ENCODE measurements around the gene PHOX2B. TPM values are rescaled to one million over a fixed set of nuclear protein-coding genes. Genes with fewer than 3 reads are reported as not detected.

PHOX2B gene
- total RNA-seq, 1 donor = not detected

GRCh38 chr4:41757521-41758156 is 9.1 kb upstream of the PHOX2B start:
- no peak for DNase-seq (ENCODE audit: low read depth)
- no peak for TF ChIP-seq CTCF (IDR thresholded peaks at IDR 0.05; ENCODE audit: insufficient read depth, low read length)
- no peak overlapping the region for H3K4me3 ChIP-seq (ENCODE audit: low read depth, low read length)

GRCh38 chr4:41753942-41754341 is 5.4 kb upstream of the PHOX2B start:
- no peak for TF ChIP-seq CTCF (IDR thresholded peaks at IDR 0.05; ENCODE audit: insufficient read depth, low read length)
- no peak for DNase-seq (ENCODE audit: low read depth)
- no peak overlapping the region for H3K4me3 ChIP-seq (ENCODE audit: low read depth, low read length)

GRCh38 chr4:41752081-41752836 is 3.7 kb upstream of the PHOX2B start:
- no peak overlapping the region for H3K4me3 ChIP-seq (ENCODE audit: low read depth, low read length)
- no peak for TF ChIP-seq CTCF (IDR thresholded peaks at IDR 0.05; ENCODE audit: insufficient read depth, low read length)
- no peak for DNase-seq (ENCODE audit: low read depth)

GRCh38 chr4:41751449-41752061 is 3.0 kb upstream of the PHOX2B start:
- DNase-seq (ENCODE audit: low read depth) = no peak
- no peak overlapping the region for H3K4me3 ChIP-seq (ENCODE audit: low read depth, low read length)
- no peak for TF ChIP-seq CTCF (IDR thresholded peaks at IDR 0.05; ENCODE audit: insufficient read depth, low read length)

GRCh38 chr4:41750626-41751448 is 2.3 kb upstream of the PHOX2B start:
- H3K4me3 ChIP-seq (ENCODE audit: low read depth, low read length) = no peak overlapping the region
- no peak for TF ChIP-seq CTCF (IDR thresholded peaks at IDR 0.05; ENCODE audit: insufficient read depth, low read length)
- DNase-seq (ENCODE audit: low read depth) = no peak

- no peak for TF ChIP-seq CTCF (IDR thresholded peaks at IDR 0.05; ENCODE audit: insufficient read depth, low read length)
- no peak for DNase-seq (ENCODE audit: low read depth)
- H3K4me3 ChIP-seq (ENCODE audit: low read depth, low read length) = no peak overlapping the region
Observed at GRCh38 chr4:41750121-41750625, 1.6 kb upstream of the PHOX2B start.

Measured in fibroblast of the aortic adventitia (primary cell).